ENCODE measurements around the gene COPZ2. TPM values are rescaled to one million over a fixed set of nuclear protein-coding genes. Genes with fewer than 3 reads are reported as not detected.
A peak's percentile ranks its signal among the peaks of the same experiment; 100 is the strongest.

Gene COPZ2
- polyA plus RNA-seq, 3 donors = 4.2 to 12.2 (median 6.9) TPM

DNA sequence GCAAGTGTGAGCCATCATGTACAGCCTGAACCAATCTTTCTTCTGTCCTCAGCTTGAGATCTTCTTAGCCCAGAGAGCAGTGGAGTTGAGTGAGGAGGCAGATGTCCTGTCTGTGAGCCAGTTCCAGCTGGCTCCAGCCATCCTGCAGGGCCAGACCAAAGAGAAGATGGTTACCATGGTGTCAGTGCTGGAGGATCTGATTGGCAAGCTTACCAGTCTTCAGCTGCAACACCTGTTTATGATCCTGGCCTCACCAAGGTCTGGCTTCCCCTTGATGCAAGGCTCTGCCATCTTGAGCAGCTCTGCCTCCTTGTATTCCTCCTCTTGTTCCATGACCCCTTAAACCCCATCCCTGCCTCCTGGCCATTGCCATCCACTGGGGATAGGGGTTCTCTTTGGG lies 57.1 kb downstream of the COPZ2 start:
- peak overlapping the region in 1 of 7 donors; percentile 46 for H3K27ac Mint-ChIP-seq
- no peaks in the 10 kb centered on the region for H3K79me2 ChIP-seq (ENCODE audit: insufficient read depth, low read length)
- peaks cover 0 to 2% (median 0%) of the 10 kb centered on the region in 7 donors for H3K9me3 Mint-ChIP-seq
- no peak overlapping the region for H2AFZ ChIP-seq (ENCODE audit: insufficient read depth, low read depth, low read length, poor library complexity, severe bottlenecking)
- no peak for DNase-seq
- H3K36me3 ChIP-seq (replicated peaks in 1 of 2; ENCODE audit: control insufficient read depth in 1 of 2, insufficient read depth in 2 of 2, low read length in 2 of 2) = peaks cover 78 to 98% of the 10 kb centered on the region in 2 donors
- no peak overlapping the region for H3K4me3 Mint-ChIP-seq
- H3K36me3 Mint-ChIP-seq = peaks cover 78 to 98% of the 10 kb centered on the region in 2 donors
- H3K27me3 ChIP-seq (ENCODE audit: control insufficient read depth in 2 of 2, insufficient read depth in 2 of 2, low read length in 2 of 2) = no peaks in the 10 kb centered on the region
- intact Hi-C loops (cut with micrococcal nuclease) = loop anchor here in 1 of 2 donors (5.0 kb wide), 1 partner anchor 97 kb away; no protein-coding TSS in a partner anchor
- peaks cover 49% of the 10 kb centered on the region for H3K4me1 Mint-ChIP-seq
- H3K27me3 Mint-ChIP-seq (ENCODE audit: low read depth in 3 of 3) = peaks cover 0 to 2% (median 1%) of the 10 kb centered on the region in 3 donors
- peaks cover 19 to 50% of the 10 kb centered on the region in 2 donors for H3K4me1 ChIP-seq (ENCODE audit: control insufficient read depth in 1 of 2, insufficient read depth in 2 of 2, low read length in 2 of 2)
- TF ChIP-seq, protein P1, sequence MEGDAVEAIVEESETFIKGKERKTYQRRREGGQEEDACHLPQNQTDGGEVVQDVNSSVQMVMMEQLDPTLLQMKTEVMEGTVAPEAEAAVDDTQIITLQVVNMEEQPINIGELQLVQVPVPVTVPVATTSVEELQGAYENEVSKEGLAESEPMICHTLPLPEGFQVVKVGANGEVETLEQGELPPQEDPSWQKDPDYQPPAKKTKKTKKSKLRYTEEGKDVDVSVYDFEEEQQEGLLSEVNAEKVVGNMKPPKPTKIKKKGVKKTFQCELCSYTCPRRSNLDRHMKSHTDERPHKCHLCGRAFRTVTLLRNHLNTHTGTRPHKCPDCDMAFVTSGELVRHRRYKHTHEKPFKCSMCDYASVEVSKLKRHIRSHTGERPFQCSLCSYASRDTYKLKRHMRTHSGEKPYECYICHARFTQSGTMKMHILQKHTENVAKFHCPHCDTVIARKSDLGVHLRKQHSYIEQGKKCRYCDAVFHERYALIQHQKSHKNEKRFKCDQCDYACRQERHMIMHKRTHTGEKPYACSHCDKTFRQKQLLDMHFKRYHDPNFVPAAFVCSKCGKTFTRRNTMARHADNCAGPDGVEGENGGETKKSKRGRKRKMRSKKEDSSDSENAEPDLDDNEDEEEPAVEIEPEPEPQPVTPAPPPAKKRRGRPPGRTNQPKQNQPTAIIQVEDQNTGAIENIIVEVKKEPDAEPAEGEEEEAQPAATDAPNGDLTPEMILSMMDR (IDR thresholded peaks at IDR 0.05) = no peak
- H3K9ac ChIP-seq (ENCODE audit: insufficient read depth, low read length, poor library complexity, severe bottlenecking) = no peak overlapping the region
- H3K4me3 ChIP-seq (replicated peaks in 1 of 3; ENCODE audit: low read depth in 2 of 3, low read length in 3 of 3) = no peak overlapping the region
- H4K20me1 ChIP-seq (ENCODE audit: insufficient read depth, low read length) = peaks cover 5% of the 10 kb centered on the region
- H3K9me3 ChIP-seq (replicated peaks in 1 of 2; ENCODE audit: control insufficient read depth in 1 of 2, insufficient read depth in 1 of 2, low read length in 2 of 2) = no peaks in the 10 kb centered on the region
- no peak overlapping the region for H3K27ac ChIP-seq (ENCODE audit: low read depth in 1 of 2, low read length in 2 of 2)
- no peak overlapping the region for H3K4me2 ChIP-seq (replicated peaks; ENCODE audit: extremely low read depth, low read length, poor library complexity, severe bottlenecking)

DNA sequence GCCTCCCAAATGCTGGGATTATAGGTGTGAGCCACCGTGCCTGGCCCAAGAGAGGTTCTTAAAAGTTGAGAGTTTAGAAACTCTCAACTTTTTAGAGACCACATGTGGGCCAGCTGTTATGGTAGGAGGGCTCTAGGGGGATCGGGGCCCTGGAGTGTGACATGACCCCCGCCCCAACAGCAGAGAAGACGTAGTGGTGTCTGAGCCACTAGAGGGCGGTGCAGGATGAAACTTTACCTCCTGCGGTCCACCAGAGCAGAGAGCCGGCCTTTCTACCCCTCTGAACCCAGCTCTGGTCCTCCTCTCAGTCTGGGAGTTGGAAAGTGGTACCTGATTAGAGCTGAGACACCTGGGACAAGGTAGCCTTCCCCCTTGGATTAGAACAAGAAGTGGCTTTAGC lies 59.3 kb downstream of the COPZ2 start:
- intact Hi-C loops (cut with micrococcal nuclease) = loop anchor here (1.0 to 10.0 kb wide), 3 partner anchors 40 to 126 kb away; partner anchors contain the start of genes CBX1 (in 1 of the 2) and SNX11 (in 1 of the 2)
- TF ChIP-seq, protein P1 (IDR thresholded peaks at IDR 0.05) = peak; percentile 77
- H3K4me1 Mint-ChIP-seq = peaks cover 41% of the 10 kb centered on the region
- DNase-seq = peak; percentile 52 to 58 (median 57)
- no peak overlapping the region for H3K4me3 ChIP-seq (replicated peaks in 1 of 3; ENCODE audit: low read depth in 2 of 3, low read length in 3 of 3)
- H3K36me3 ChIP-seq (replicated peaks in 1 of 2; ENCODE audit: control insufficient read depth in 1 of 2, insufficient read depth in 2 of 2, low read length in 2 of 2) = peaks cover 88 to 99% of the 10 kb centered on the region in 2 donors
- no peak overlapping the region for H2AFZ ChIP-seq (ENCODE audit: insufficient read depth, low read depth, low read length, poor library complexity, severe bottlenecking)
- H3K4me3 Mint-ChIP-seq = no peak overlapping the region
- H3K9me3 Mint-ChIP-seq = peaks cover 0 to 2% (median 0%) of the 10 kb centered on the region in 7 donors
- 45% methylated on average over 3 of the region's 7 CpGs for WGBS (ENCODE audit: insufficient coverage)
- peaks cover 19 to 40% of the 10 kb centered on the region in 2 donors for H3K4me1 ChIP-seq (ENCODE audit: control insufficient read depth in 1 of 2, insufficient read depth in 2 of 2, low read length in 2 of 2)
- H3K79me2 ChIP-seq (ENCODE audit: insufficient read depth, low read length) = peaks cover 8% of the 10 kb centered on the region
- H3K27ac Mint-ChIP-seq = no peak overlapping the region
- H3K9me3 ChIP-seq (replicated peaks in 1 of 2; ENCODE audit: control insufficient read depth in 1 of 2, insufficient read depth in 1 of 2, low read length in 2 of 2) = no peaks in the 10 kb centered on the region
- H3K27ac ChIP-seq (ENCODE audit: low read depth in 1 of 2, low read length in 2 of 2) = no peak overlapping the region
- no peak overlapping the region for H3K4me2 ChIP-seq (replicated peaks; ENCODE audit: extremely low read depth, low read length, poor library complexity, severe bottlenecking)
- peaks cover 85 to 100% of the 10 kb centered on the region in 2 donors for H3K36me3 Mint-ChIP-seq
- H4K20me1 ChIP-seq (ENCODE audit: insufficient read depth, low read length) = peaks cover 6% of the 10 kb centered on the region
- H3K27me3 ChIP-seq (ENCODE audit: control insufficient read depth in 2 of 2, insufficient read depth in 2 of 2, low read length in 2 of 2) = no peaks in the 10 kb centered on the region
- H3K27me3 Mint-ChIP-seq (ENCODE audit: low read depth in 3 of 3) = peaks cover 0 to 2% (median 1%) of the 10 kb centered on the region in 3 donors
- H3K9ac ChIP-seq (ENCODE audit: insufficient read depth, low read length, poor library complexity, severe bottlenecking) = no peak overlapping the region

Small RNA genes lying within 50 kb of the gene (small RNA-seq; reads per million reads assigned to genes)
- gene AC004477.2 (ENCODE audit: insufficient read length, low read depth) (not detected), gene MIR152 (ENCODE audit: insufficient read length, low read depth) (7.1 reads per million, percentile 64 among the genes with 10 or more reads in this experiment)

Other genes with a start within 250 kb of the COPZ2 start
- 10 to 100 TPM in 1 of 3 donors, 1 to 10 TPM in 2; 1.6 to 17.3 (median 1.6) TPM for gene OSBPL7, start 216.0 kb downstream of the COPZ2 start, polyA plus RNA-seq
- 10 to 100 TPM; 28.5 to 32.7 (median 32.6) TPM for gene MRPL10, start 206.3 kb downstream of the COPZ2 start, polyA plus RNA-seq
- under 1 TPM; 0.12 to 0.65 (median 0.22) TPM for gene LRRC46, start 206.1 kb downstream of the COPZ2 start, polyA plus RNA-seq
- 10 to 100 TPM; 13.2 to 45.1 (median 14.5) TPM for gene SCRN2, start 196.5 kb downstream of the COPZ2 start, polyA plus RNA-seq
- under 1 TPM in 1 of 3 donors, not detected in 2; 0.06 TPM for gene SP6, start 186.6 kb downstream of the COPZ2 start, polyA plus RNA-seq
- gene SP2, start 141.6 kb downstream of the COPZ2 start, polyA plus RNA-seq = 10 to 100 TPM in 1 of 3 donors, 1 to 10 TPM in 2; 3.1 to 26.7 (median 6.8) TPM
- 10 to 100 TPM; 13.2 to 34.2 (median 29.7) TPM for gene PNPO, start 96.2 kb downstream of the COPZ2 start, polyA plus RNA-seq
- gene PRR15L, start 79.9 kb downstream of the COPZ2 start, polyA plus RNA-seq = not detected
- 100 to 1,000 TPM in 1 of 3 donors, 10 to 100 TPM in 2; 86.1 to 782 (median 94.4) TPM for gene CDK5RAP3, start 66.7 kb downstream of the COPZ2 start, polyA plus RNA-seq
- gene NFE2L1, start 10.6 kb upstream of the COPZ2 start, polyA plus RNA-seq = 10 to 100 TPM in 1 of 3 donors, 1 to 10 TPM in 2; 2.8 to 27.0 (median 7.1) TPM
- gene CBX1, start 63.7 kb upstream of the COPZ2 start, polyA plus RNA-seq = 10 to 100 TPM; 12.5 to 18.2 (median 17.2) TPM
- gene SNX11, start 70.0 kb upstream of the COPZ2 start, polyA plus RNA-seq = 10 to 100 TPM; 34.3 to 49.3 (median 48.4) TPM